ENCODE data around the gene SH3PXD2A. TPM values are rescaled to one million over a fixed set of nuclear protein-coding genes. Genes with fewer than 3 reads are reported as not detected.

SH3PXD2A gene
- total and polyA plus RNA-seq, 9 of the 15 experiments (the other 6 are each of a cell fraction or from before 2014, with no cell fraction given) = 0.41 to 9.3 (median 2.5) TPM

DNA sequence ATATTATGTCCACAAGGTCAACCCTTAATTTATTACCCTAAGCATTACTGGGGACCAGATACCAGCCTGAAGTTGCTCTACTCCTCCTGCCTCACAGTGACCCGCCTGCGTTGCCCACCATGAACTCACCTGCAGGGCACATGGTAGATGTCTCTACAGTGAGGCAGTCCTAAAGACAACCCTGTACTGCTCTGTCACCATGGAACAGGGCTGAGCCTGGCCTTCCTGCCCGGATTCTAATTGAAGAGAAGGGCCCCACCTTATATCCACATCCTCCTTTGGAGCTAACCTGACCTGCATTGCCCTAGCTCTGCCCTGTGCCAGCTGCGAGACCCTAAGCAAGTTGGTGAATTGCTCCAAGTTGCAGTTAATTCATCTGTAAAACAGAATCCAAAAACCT is 4.1 kb downstream of the SH3PXD2A start:
- no TSS peak for BruUV-seq (replicated peaks)
- POLR2A ChIA-PET = interaction anchor here (0.7 kb wide), 1 partner anchor 231 kb away, joined by 3 read pairs; no protein-coding TSS in a partner anchor
- Histone ChIP-seq H3K4me2 (ENCODE audit: insufficient read depth, low read length) (no peak overlapping the region), H2AFZ (ENCODE audit: low read depth, low read length) (no peak overlapping the region), H3K4me1 (replicated peaks in 1 of 2; ENCODE audit: control insufficient read depth in 2 of 2, insufficient read depth in 2 of 2, low read length in 2 of 2) (peaks cover 0 to 7% of the 10 kb centered on the region in 2 experiments; a peak in 1 of 5 replicates), H3K4me3 (no peak overlapping the region), H3K9me3 (replicated peaks; ENCODE audit: control insufficient read depth, insufficient read depth, low read depth, low read length) (no peaks in the 10 kb centered on the region), H3K79me2 (ENCODE audit: control insufficient read depth, insufficient read depth, low read length) (no peaks in the 10 kb centered on the region), H3K27ac (ENCODE audit: extremely low read depth, low read depth, low read length) (no peak overlapping the region), H3K9me1 (ENCODE audit: control insufficient read depth, insufficient read depth, low read length) (no peaks in the 10 kb centered on the region), H4K20me1 (replicated peaks; ENCODE audit: control insufficient read depth, insufficient read depth, low read length) (no peaks in the 10 kb centered on the region), H3K36me3 (ENCODE audit: control insufficient read depth, insufficient read depth, low read length) (no peaks in the 10 kb centered on the region), H3K27me3 (ENCODE audit: control insufficient read depth in 2 of 2, insufficient read depth in 2 of 2, low read length in 2 of 2) (peaks cover 9 to 63% of the 10 kb centered on the region in 2 experiments), H3K9ac (ENCODE audit: insufficient read depth in 1 of 2, low read depth in 2 of 2, low read length in 2 of 2) (no peak overlapping the region)
- in situ Hi-C loops (cut with MboI) (loop anchor here (25.0 kb wide), 1 partner anchor 264 kb away; no protein-coding TSS in a partner anchor), intact Hi-C loops (cut with micrococcal nuclease) (no loop called here)
- CTCF ChIA-PET (ENCODE audit: low intra/inter-chr PET ratio) = no interaction called here
- WGBS (ENCODE audit: insufficient coverage, low coverage, missing lambda C conversion rate) = 0% methylated on average over 4 of the region's 4 CpGs
- FAIRE-seq (no peak), ATAC-seq (no peak), DNase-seq (ENCODE audit: extremely low read depth in 1 of 4, low spot score in 3 of 4) (no peak)
- TF ChIP-seq TFAM (CRISPR knock-in tag; conservative IDR thresholded peaks at IDR 0.05) = no peak
- TF ChIP-seq RBM14 (IDR thresholded peaks at IDR 0.05; ENCODE audit: borderline replicate concordance, insufficient read depth, low read depth, low read length) = no peak
- no peak for TF ChIP-seq TCFL5 (CRISPR knock-in tag; conservative IDR thresholded peaks at IDR 0.05)
- no peak for TF ChIP-seq GATAD2B (IDR thresholded peaks at IDR 0.05; ENCODE audit: borderline replicate concordance)
- no peak for TF ChIP-seq ZNF212 (CRISPR knock-in tag; IDR thresholded peaks at IDR 0.05)
- no peak for TF ChIP-seq ELF2 (CRISPR knock-in tag; IDR thresholded peaks at IDR 0.05)

DNA sequence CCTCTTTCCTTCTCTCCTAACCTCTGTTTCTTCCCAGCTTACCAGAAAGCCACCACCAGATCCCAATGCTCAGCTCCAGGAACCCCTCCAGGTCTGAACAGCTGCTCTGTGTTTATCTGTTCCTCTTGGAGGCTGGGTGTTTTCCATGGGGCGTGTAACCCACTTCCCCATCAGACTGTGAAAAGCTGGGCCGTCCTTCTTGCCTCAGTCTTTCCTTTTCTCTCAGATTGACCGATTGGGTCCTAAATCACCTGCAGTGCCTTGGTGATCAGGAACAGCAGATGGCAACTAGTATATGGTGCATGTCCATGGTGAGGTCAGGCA is 4.8 kb downstream of the SH3PXD2A start:
- BruUV-seq (replicated peaks) = no TSS peak
- no peak for ATAC-seq
- ChIA-PET CTCF (ENCODE audit: low intra/inter-chr PET ratio) (no interaction called here), POLR2A (no interaction called here)
- Histone ChIP-seq H3K4me2 (ENCODE audit: insufficient read depth, low read length) (no peak overlapping the region), H3K4me3 (no peak overlapping the region), H3K4me1 (replicated peaks in 1 of 2; ENCODE audit: control insufficient read depth in 2 of 2, insufficient read depth in 2 of 2, low read length in 2 of 2) (peaks cover 0 to 7% of the 10 kb centered on the region in 2 experiments; a peak in 1 of 5 replicates), H3K27me3 (ENCODE audit: control insufficient read depth in 2 of 2, insufficient read depth in 2 of 2, low read length in 2 of 2) (peaks cover 9 to 60% of the 10 kb centered on the region in 2 experiments), H3K9me1 (ENCODE audit: control insufficient read depth, insufficient read depth, low read length) (no peaks in the 10 kb centered on the region), H4K20me1 (replicated peaks; ENCODE audit: control insufficient read depth, insufficient read depth, low read length) (no peaks in the 10 kb centered on the region), H3K27ac (ENCODE audit: extremely low read depth, low read depth, low read length) (no peak overlapping the region), H3K9ac (ENCODE audit: insufficient read depth in 1 of 2, low read depth in 2 of 2, low read length in 2 of 2) (no peak overlapping the region), H3K9me3 (replicated peaks; ENCODE audit: control insufficient read depth, insufficient read depth, low read depth, low read length) (no peaks in the 10 kb centered on the region), H2AFZ (ENCODE audit: low read depth, low read length) (no peak overlapping the region), H3K36me3 (ENCODE audit: control insufficient read depth, insufficient read depth, low read length) (no peaks in the 10 kb centered on the region), H3K79me2 (ENCODE audit: control insufficient read depth, insufficient read depth, low read length) (no peaks in the 10 kb centered on the region)
- intact Hi-C loops (cut with micrococcal nuclease) = no loop called here
- FAIRE-seq = no peak
- in situ Hi-C loops (cut with MboI) = loop anchor here (25.0 kb wide), 1 partner anchor 263 kb away; no protein-coding TSS in a partner anchor
- 0% methylated on average over 1 of the region's 3 CpGs for WGBS (ENCODE audit: insufficient coverage, low coverage, missing lambda C conversion rate)
- no peak for DNase-seq (ENCODE audit: extremely low read depth in 1 of 4, low spot score in 3 of 4)
- TF ChIP-seq MIER1 (IDR thresholded peaks at IDR 0.05; ENCODE audit: low read depth) (no peak), DPF2 (IDR thresholded peaks at IDR 0.05) (no peak), NR2C1 (IDR thresholded peaks at IDR 0.05) (no peak), NR2C1 (tag; IDR thresholded peaks at IDR 0.05) (no peak), ARID2 (IDR thresholded peaks at IDR 0.05) (no peak), POU5F1 (IDR thresholded peaks at IDR 0.05; ENCODE audit: borderline replicate concordance, low read depth, low read length, partially characterized antibody) (no peak), ETV5 (CRISPR knock-in tag; IDR thresholded peaks at IDR 0.05; ENCODE audit: low read depth) (no peak), ZNF384 (IDR thresholded peaks at IDR 0.05; ENCODE audit: low read depth, low read length) (no peak), PTRF (tag; IDR thresholded peaks at IDR 0.05) (no peak), CBX8 (IDR thresholded peaks at IDR 0.05; ENCODE audit: borderline replicate concordance, extremely low read depth, low read depth, low read length, poor library complexity, severe bottlenecking) (no peak)
- TF ChIP-seq, protein P1, sequence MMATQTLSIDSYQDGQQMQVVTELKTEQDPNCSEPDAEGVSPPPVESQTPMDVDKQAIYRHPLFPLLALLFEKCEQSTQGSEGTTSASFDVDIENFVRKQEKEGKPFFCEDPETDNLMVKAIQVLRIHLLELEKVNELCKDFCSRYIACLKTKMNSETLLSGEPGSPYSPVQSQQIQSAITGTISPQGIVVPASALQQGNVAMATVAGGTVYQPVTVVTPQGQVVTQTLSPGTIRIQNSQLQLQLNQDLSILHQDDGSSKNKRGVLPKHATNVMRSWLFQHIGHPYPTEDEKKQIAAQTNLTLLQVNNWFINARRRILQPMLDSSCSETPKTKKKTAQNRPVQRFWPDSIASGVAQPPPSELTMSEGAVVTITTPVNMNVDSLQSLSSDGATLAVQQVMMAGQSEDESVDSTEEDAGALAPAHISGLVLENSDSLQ (IDR thresholded peaks at IDR 0.05) = no peak

Measured in K562 (cell line).